ENCODE results near the gene SLC4A5.
"Not testable (repeated sequence)": the region's sequence is repeated elsewhere in the genome, so short reads cannot be mapped to it uniquely, and the experiment has no call there.

The SLC4A5 gene

DNA sequence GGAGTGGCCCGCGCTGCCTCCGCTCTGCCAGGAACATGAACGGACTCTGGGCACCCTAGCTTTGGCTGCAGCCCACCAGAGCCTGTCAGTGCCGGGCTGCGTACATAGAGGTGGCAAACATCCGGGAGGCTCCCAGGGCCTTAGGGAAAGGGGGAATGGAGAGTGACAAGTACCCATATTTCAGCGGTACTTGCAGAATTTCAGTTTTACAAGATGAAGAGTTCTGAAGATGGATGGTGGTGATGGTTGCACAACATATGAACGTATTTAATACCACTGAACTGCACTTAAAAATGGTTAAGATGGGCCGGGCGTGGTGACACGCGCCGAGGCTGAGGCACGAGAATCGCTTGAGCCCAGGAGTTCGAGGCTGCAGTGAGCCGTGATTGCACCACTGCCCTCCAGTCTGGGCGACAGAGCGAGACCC is 143.9 kb downstream of the SLC4A5 start:
- no peak for DNase-seq (ENCODE audit: low spot score)

GRCh38 chr2:74198461-74199274 is 144.5 kb downstream of the SLC4A5 start, which contains the start of gene MTHFD2:
Gene MTHFD2 (plus strand): TSS chr2:74198615. CDS start chr2:74198642, 27 bp downstream.
- peak; percentile 72 for DNase-seq (ENCODE audit: low spot score)

- DNase-seq (ENCODE audit: low spot score), result no peak
These were observed 145.2 kb downstream of the SLC4A5 start for GRCh38 chr2:74198023-74198460.

GRCh38 chr2:74197049-74197448 is 146.2 kb downstream of the SLC4A5 start:
- no peak for DNase-seq (ENCODE audit: low spot score)

- DNase-seq (ENCODE audit: low spot score), result no peak
These were observed 148.4 kb downstream of the SLC4A5 start for GRCh38 chr2:74194799-74195198.

DNA sequence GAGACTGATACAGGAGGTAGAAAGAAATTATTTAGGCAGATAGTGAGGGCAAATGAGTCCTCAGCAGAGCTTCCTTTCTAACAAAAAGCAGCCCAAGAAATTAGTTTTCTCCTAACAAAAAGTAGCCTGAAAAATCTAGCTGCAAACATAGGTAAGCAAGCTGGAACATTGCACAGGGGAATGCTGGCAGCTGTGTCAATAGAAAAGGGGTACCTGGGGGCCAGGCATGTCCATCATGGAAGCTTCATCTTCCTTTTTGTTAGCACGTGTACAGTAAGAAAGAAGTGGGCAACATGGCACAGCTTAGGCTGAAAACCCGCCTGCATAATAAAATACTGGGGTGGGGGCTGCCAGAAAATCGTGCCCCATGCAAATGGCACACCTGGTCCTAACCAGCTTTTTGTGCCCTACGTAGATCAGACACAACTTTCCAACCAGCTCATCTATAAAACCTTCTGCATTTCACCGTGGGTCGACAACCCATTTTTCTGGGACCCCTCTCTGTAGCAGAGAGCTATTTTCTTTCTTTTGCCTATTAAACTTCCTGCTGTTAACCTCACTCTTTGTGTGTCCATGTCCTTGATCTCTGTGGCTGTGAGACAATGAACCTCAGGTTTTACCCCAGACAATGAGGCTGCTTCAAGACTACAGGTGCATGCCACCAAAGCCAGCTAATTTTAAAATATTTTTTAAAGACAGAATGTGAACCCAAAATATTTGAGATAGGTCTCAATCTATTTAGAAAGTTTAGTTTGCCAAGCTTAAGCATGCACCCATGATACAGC is 151.4 kb downstream of the SLC4A5 start:
- no peak for DNase-seq (ENCODE audit: low spot score)

DNA sequence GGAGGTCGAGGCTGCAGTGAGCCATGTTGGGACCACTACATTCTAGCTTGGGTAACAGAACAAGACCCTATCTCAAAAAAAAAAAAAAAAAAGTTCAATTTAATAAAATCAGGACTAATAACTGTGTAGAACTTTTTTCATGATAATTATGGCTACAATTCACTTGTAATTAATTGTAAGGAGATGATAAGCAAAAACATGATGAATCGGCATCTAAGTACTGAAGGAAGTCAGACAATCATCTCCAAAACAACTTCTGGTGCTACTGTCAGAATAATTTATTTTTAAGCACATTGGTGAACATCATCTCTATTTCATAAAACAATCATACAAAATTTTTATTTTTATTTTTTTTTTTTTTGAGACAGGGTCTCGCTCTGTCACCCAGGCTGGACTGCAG is 154.5 kb downstream of the SLC4A5 start:
- DNase-seq (ENCODE audit: low spot score), result no peak

DNA sequence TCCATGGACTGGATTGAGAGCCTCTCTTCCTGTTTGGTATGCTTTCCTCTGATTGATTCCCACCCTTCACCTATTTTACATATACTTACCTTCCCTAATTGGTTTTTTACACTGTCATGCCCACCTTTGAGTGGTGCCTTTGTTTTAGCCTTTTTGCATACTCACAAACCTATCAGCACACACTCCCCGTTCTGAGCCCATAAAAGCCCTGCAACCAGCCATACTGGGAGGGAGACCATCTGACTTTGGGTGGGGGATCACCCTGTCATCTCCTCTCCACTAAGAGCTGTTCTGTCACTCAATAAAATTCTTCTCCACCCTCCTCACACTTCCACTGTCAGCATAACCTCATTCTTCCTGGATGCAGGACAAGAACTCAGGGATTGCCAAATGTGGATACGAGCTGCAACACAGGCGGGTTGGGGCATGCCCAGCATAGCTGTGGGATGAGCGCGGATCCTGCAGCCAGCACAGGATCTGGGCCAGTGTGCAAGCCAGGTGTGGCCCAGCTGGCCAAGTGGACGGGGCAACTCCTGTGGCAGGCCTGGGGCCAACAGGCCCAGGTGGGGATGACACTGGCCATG is 155.1 kb downstream of the SLC4A5 start:
- no peak for DNase-seq (ENCODE audit: low spot score)

GRCh38 chr2:74186706-74187105 is 156.5 kb downstream of the SLC4A5 start:
- not testable (repeated sequence) for DNase-seq (ENCODE audit: low spot score)

- DNase-seq (ENCODE audit: low spot score), result peak; percentile 34
These were observed 157.2 kb downstream of the SLC4A5 start for GRCh38 chr2:74186038-74186437.

DNA sequence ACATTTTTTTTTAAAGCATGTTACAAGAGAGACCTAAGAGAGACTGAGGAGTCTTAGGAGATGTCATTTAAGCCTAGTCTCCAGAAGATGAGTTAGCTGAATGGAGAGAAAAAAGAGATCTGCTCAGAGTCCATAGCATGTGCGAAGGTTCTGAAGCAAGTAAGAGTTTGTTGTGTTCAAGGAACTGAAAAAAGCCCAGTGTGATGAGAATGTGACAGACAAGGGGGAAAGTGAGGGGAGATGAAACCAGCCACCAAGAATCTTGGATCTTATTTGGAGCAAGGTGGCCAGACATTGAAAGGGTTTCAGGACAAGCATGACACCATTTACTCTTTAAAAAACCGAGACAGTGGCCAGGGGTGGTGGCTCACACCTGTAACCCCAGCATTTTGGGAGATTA is 159.3 kb downstream of the SLC4A5 start:
- no peak for DNase-seq (ENCODE audit: low spot score)

- peak; percentile 44 for DNase-seq (ENCODE audit: low spot score)
These were observed 161.5 kb downstream of the SLC4A5 start for GRCh38 chr2:74181739-74182138.

DNA sequence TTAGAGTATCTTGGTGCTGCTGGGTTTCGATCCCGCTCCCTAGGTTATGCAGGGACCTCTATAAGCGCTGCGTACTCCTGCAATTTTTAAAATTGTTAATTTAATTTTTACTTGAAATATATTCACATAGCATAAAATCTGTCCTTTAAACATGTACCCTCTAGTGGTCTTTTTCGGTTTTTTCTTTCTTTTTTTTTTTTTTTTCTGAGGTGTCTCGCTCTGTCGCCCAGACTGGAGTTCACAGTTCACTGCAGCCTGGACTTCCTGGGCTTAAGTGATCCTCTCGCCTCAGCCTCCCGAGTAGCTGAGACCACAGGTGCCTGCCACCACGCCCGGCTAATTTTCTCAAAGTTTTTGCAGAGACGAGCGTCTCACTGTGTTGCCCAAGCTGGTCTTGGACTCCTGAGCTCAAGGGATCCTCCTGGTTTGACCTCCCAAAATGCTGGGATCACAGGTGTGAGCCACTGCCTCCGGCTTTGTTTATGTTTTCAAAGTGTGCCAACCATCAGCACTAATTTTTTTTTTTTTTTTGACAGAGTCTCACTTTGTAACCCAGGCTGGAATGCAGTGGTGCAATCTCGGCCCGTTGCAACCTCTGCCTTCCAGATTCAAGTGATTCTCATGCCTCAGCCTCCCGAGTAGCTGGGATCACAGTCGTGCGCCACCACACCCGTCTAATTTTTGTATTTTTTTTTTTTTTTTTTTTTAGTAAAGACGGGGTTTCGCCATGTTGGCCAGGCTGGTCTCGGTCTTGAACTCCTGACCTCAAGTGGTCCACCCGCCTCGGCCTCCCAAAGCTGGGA is 164.0 kb downstream of the SLC4A5 start:
- DNase-seq (ENCODE audit: low spot score), result no peak

DNA sequence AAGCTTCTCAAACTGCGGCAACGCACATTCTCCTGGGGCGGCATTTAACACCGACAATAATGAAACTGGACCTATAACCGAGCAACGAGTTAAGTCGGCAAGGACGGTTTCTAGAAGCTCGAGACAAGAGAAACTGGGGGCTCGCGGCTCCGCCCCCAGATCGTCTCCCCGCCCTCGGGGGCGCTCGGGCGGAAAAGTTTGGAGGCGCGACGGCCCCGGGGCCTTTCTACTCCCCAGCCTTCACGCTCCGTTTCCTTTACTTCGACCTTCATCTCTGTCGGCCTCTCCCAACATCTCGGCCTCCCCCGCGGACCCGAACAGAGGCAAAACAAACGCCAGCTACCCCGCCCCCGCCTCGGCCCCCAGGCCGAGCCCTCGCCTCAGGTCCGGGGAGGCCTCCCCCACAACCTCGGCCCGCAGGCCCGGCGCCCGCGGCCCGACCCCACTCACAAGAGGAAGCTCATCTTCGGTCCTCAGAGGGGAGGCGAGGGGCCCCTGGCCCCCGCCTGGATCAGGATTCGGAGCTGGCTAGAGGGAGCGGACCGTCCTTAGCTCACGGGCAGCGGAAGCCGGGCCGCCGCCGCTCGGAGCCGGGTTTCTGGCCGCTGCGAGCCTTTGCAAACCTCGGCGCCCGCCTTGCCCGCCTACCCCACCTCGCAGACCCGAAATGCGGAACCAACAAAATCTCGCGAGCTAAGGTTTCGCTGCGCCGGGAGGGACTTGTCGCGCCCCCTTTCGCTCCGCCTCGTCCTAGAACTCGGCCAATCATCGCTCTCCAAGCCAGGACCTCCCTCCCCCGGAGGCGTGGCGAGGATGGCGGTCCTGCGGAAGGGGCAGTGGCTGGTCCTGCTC is 164.8 kb downstream of the SLC4A5 start, which contains the start of gene MOB1A:
TSS of gene MOB1A (minus strand) at position 669 of the 852 bp plus-strand sequence. CDS start at position 464, 205 bp downstream.
- peak; percentile 98 for DNase-seq (ENCODE audit: low spot score)

DNA sequence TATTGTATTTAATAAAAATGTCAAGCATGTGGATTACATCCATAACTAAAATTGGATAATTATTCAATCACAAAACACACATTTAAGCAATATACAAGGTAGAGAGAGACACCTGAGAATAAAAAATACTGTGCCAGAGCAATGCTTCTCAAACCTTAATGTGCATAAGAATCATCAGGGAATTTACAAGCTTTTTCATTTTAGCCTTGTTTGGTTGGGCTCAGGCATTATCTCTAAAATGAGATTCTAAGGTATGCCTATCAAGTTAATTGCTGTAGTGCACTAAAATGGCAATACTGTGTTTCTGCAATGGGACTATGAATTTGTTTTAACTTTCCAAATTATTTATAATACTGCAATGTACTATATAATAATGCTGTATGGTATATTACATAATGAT is 165.5 kb downstream of the SLC4A5 start:
- DNase-seq (ENCODE audit: low spot score), result no peak

DNA sequence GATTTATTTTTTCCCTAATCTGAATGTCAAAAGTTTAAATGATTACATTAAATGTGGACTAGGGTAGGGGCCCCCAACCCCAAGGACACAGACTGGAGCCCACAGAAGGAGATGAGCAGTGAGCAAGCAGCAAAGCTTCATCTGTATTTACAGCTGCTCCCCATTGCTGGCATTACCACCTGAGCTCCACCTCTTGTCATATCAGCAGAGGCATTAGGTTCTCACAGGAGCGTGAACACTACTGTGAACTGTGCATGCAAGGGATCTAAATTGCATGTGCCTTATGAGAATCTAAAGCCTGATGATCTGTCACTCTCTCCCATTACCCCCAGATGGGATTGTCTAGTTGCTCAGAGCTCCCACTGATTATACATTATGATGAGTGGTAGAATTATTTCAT is 168.3 kb downstream of the SLC4A5 start:
- no peak for DNase-seq (ENCODE audit: low spot score)

DNA sequence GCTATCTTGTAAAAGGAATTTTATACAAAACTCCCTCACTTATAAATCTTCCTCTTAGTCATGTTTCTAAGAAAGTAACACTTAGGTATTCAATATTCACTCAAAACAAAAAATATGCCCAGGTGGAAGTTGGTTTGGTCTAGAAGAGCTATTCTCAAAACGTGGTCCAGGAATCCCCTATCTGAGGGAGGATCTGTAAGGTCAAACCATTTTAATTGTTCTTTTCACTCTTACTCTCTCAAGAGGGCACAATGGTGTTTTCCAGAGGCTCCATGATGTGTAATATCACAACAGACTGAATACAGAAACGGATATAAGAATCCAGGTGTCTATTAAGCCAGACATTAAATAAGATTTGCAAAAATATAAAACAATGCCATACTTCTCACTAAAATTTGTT is 174.5 kb downstream of the SLC4A5 start:
- no peak for DNase-seq (ENCODE audit: low spot score)
